T1000 (cell line): Measurements from ENCODE around the gene HLTF.

Experiments
- DNase-seq: peaks from one replicate; lab custom pipeline; 2025; ENCODE audit warnings: mixed read lengths; lab: John Stamatoyannopoulos, UW

HLTF gene

GRCh38 chr3:149016669-149017541 is 69.4 kb downstream of the HLTF start:
- no peak for DNase-seq

GRCh38 chr3:149016242-149016641 is 70.1 kb downstream of the HLTF start:
- DNase-seq = no peak

- DNase-seq = no peak
These were observed 70.9 kb downstream of the HLTF start for GRCh38 chr3:149015393-149015792.

- no peak for DNase-seq
These were observed 72.6 kb downstream of the HLTF start for GRCh38 chr3:149013726-149014125.

- no peak for DNase-seq
These were observed 74.7 kb downstream of the HLTF start for GRCh38 chr3:149011676-149012075.

- no peak for DNase-seq
These were observed 75.4 kb downstream of the HLTF start for GRCh38 chr3:149010966-149011365.

- DNase-seq = no peak
These were observed 75.8 kb downstream of the HLTF start for GRCh38 chr3:149010504-149010951.

- DNase-seq = no peak
These were observed 76.6 kb downstream of the HLTF start for GRCh38 chr3:149009732-149010131.

GRCh38 chr3:149007567-149008257 is 78.6 kb downstream of the HLTF start:
- DNase-seq = no peak

- DNase-seq = no peak
These were observed 80.9 kb downstream of the HLTF start for GRCh38 chr3:149005416-149005815.

GRCh38 chr3:149004622-149005021 is 81.7 kb downstream of the HLTF start:
- DNase-seq = no peak

GRCh38 chr3:149003653-149004305 is 82.6 kb downstream of the HLTF start:
- no peak for DNase-seq

- no peak for DNase-seq
These were observed 84.6 kb downstream of the HLTF start for GRCh38 chr3:149001727-149002126.

- no peak for DNase-seq
These were observed 86.1 kb downstream of the HLTF start for GRCh38 chr3:149000206-149000745.

GRCh38 chr3:148999806-149000205 is 86.5 kb downstream of the HLTF start:
- no peak for DNase-seq

GRCh38 chr3:148998715-148999423 is 87.5 kb downstream of the HLTF start:
- no peak for DNase-seq

- no peak for DNase-seq
These were observed 88.0 kb downstream of the HLTF start for GRCh38 chr3:148998297-148998696.

- DNase-seq = no peak
These were observed 88.7 kb downstream of the HLTF start for GRCh38 chr3:148997623-148998022.

GRCh38 chr3:148992635-148993255 is 93.6 kb downstream of the HLTF start:
- no peak for DNase-seq

GRCh38 chr3:148992027-148992634 is 94.2 kb downstream of the HLTF start:
- DNase-seq = no peak
